Limb (tissue), 2 donors: ENCODE measurements around the gene DPY19L3.
"Not testable (repeated sequence)": the region's sequence is repeated elsewhere in the genome, so short reads cannot be mapped to it uniquely, and the experiment has no call there.

Source experiments
- DNase-seq, 2 donors: peaks; one replicate each; pipeline ENCODE4 v3.0.0-alpha.2; 2016; ENCODE audit errors: extremely low spot score in 2 of 2

The DPY19L3 gene

GRCh38 chr19:32512498-32512897 lies 106.9 kb downstream of the DPY19L3 start:
- DNase-seq: not testable (repeated sequence)

GRCh38 chr19:32519023-32519422 lies 113.5 kb downstream of the DPY19L3 start:
- peak in 1 of 2 donors; percentile 2 for DNase-seq

GRCh38 chr19:32522967-32523366 lies 117.4 kb downstream of the DPY19L3 start:
- no peak for DNase-seq

GRCh38 chr19:32526895-32527294 lies 121.3 kb downstream of the DPY19L3 start:
- no peak for DNase-seq

GRCh38 chr19:32530773-32531172 lies 125.2 kb downstream of the DPY19L3 start:
- no peak for DNase-seq

GRCh38 chr19:32532233-32532632 lies 126.7 kb downstream of the DPY19L3 start:
- no peak for DNase-seq
